ENCODE data around the gene ARL6.
A peak's percentile ranks its signal among the peaks of the same experiment; 100 is the strongest.

Gene ARL6

DNA sequence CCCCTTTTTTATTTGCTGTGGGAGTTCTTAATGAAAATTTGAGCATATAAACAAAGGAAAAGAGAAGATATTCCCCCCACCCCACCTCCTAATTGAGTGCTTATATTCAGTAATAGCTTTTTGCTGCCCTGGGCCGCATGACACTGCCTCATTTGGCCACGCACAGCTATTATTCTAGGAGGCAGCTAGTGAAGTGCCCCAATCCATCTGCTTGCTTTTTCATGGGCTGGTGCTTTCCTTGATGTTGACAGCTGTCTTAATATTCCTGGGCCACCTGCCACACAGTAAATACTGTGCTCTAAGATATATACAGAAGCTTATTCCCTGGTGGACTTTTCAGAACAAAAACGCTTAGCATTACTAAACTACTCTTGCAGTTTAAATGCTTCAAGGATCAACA is 53.4 kb downstream of the ARL6 start:
- DNase-seq (ENCODE audit: low spot score): no peak
- TF ChIP-seq, protein P1, sequence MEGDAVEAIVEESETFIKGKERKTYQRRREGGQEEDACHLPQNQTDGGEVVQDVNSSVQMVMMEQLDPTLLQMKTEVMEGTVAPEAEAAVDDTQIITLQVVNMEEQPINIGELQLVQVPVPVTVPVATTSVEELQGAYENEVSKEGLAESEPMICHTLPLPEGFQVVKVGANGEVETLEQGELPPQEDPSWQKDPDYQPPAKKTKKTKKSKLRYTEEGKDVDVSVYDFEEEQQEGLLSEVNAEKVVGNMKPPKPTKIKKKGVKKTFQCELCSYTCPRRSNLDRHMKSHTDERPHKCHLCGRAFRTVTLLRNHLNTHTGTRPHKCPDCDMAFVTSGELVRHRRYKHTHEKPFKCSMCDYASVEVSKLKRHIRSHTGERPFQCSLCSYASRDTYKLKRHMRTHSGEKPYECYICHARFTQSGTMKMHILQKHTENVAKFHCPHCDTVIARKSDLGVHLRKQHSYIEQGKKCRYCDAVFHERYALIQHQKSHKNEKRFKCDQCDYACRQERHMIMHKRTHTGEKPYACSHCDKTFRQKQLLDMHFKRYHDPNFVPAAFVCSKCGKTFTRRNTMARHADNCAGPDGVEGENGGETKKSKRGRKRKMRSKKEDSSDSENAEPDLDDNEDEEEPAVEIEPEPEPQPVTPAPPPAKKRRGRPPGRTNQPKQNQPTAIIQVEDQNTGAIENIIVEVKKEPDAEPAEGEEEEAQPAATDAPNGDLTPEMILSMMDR (IDR thresholded peaks at IDR 0.05; ENCODE audit: extremely low read depth, insufficient read depth, missing control alignments): no peak
- in situ Hi-C loops (cut with MboI; ENCODE audit: low pct_unique_long_range_greater_than_20kb, low sequenced_read_pairs, unreplicated experiment): no loop called here

DNA sequence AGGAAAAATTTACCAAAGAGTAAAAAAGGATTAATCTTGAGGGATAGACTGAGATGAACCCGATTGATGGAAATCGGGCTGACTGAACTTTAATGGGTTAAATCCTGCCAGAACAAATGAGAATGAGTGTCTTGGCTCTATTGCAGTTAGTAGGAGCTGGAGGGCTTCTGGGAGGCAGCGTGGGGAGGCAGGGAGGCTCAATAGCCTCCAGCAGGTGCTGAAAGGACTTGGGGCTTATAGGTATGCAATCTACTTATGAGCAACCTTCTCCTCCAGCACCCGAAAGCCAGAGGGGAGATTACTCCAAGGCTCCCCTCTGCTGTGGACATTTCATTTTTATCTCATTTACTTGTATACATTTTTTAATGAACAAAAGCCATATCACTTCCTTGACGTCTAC is 56.2 kb downstream of the ARL6 start:
- TF ChIP-seq, protein P1 (IDR thresholded peaks at IDR 0.05; ENCODE audit: extremely low read depth, insufficient read depth, missing control alignments): no peak
- in situ Hi-C loops (cut with MboI; ENCODE audit: low pct_unique_long_range_greater_than_20kb, low sequenced_read_pairs, unreplicated experiment): no loop called here

DNA sequence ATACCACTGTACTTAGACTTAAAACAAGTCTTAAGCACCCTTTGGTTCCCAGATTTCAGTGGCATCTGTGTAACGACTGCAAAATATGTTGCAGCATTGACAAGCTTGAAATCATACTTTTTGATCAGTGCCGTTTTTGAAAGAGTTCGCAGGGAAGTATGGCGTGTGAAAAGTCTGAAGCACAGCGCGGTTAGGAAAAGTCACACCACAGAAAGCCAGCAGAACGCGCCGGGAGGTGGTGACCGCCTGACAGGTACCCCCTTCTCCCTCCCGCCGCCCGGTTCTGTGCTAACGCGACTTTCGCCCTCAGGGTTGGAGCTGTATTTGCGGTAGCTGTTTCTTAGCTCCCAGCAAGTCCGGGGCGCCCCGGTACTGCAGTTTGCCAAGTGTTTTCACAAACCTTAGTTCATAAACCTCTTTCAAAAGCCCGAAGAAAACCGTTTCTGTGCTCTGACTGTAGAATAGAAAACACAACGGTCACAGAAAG is 56.8 kb downstream of the ARL6 start:
- no peak for DNase-seq (ENCODE audit: low spot score)
- TF ChIP-seq, protein P1 (IDR thresholded peaks at IDR 0.05; ENCODE audit: extremely low read depth, insufficient read depth, missing control alignments): no peak
- in situ Hi-C loops (cut with MboI; ENCODE audit: low pct_unique_long_range_greater_than_20kb, low sequenced_read_pairs, unreplicated experiment): no loop called here

More for the DNA sequence above, 56.2 kb downstream of the ARL6 start:
- no peak for DNase-seq (ENCODE audit: low spot score)

DNA sequence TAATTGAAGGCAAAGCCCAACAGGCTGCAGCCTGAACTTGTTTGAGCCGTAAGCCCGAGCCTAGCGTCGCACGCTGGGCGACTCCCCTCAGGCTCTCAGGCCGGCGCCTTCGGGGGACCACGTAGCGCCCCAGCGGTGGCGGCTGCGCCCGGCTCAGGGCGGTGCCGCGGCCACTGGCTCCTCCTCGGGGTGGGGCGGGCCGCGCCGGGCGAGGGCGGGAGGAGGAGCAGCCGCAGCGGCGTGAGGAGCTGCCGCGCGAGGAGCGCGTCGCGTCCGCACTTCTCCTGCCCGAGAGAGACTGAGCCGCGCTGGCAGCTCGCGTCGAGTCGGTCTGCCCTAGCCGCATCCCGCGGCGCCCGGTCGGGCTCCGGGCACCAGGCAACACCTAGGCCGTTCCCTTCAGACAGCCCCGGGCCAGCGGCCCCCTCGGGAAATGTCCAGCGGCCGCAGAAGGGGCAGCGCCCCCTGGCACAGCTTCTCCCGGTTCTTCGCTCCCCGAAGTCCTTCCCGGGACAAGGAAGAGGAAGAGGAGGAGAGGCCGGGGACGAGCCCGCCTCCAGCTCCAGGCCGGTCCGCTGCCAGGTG is 57.3 kb downstream of the ARL6 start, which contains the start of gene CRYBG3:
Gene CRYBG3, plus strand, starts transcription at position 238 of the 585 bp plus-strand sequence. Its CDS starts 196 bp downstream, at position 434.
- DNase-seq (ENCODE audit: low spot score): peak; percentile 93
- in situ Hi-C loops (cut with MboI; ENCODE audit: low pct_unique_long_range_greater_than_20kb, low sequenced_read_pairs, unreplicated experiment): no loop called here
- TF ChIP-seq, protein P1 (IDR thresholded peaks at IDR 0.05; ENCODE audit: extremely low read depth, insufficient read depth, missing control alignments): no peak

DNA sequence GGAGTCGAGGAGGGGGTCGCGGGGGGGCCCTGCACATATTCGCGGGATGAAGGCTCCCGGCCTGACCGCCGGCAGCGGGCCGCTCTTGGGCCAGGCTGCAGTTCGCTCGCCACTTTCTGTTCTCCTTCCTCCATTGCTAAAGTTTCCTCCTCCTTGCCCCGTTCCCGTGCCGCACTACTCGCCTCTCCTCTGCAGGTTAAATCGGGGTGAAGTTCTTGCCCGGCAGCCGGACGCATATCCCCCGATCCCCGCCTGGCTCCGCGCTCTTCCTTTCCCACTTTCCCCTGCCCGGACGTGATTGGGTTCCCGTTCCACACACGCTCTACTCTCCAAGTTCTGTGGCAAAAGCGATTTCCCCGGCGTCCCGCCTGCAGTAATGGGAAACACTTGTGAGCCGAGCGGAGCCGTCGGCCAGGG is 57.8 kb downstream of the ARL6 start:
- TF ChIP-seq, protein P1 (IDR thresholded peaks at IDR 0.05; ENCODE audit: extremely low read depth, insufficient read depth, missing control alignments): no peak
- in situ Hi-C loops (cut with MboI; ENCODE audit: low pct_unique_long_range_greater_than_20kb, low sequenced_read_pairs, unreplicated experiment): no loop called here

DNA sequence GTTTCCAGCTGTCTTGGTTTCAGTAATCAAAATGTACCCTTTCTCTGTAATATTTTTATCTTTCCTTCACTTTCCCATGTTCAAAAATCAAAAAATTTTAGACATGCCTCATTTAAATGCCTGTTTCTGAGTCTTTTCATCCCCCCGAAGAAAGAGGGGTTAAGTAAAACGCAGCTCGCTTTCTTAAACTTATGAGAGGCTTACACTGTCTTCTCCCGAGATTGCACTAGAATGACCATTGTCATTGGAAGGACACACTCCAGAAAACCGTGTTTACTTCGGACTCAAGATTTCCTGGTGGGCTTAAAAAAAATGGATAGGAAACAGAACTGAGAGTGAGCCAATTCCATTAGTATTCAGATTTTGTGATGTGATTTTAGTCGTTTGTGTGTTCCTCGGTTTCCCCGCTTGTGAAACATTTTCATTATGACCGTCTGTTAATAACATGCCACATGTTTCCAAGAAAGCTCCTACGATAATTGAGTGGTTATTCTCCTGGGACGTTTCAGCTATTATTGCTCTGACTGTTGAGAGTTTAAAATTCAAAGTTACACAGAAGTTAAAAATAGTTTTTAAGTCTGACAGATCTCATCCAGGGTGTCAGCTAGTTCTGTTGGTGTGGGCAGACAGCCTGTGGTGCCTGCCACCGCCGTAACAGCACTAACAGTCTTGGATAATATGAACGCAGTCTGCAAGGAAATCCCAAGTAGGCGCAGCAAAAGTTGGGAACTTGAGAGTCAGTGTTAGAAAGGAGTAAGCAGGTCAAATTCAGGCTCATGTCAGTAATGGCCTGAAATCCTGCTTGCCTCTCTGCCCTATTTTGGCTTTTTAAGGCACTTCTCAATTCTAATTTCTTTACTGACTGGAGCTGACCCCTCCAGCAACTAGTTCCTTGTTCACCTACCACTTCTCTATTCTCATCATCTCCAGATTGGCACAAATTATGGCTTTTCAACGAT is 58.8 kb downstream of the ARL6 start:
- DNase-seq (ENCODE audit: low spot score): no peak
- in situ Hi-C loops (cut with MboI; ENCODE audit: low pct_unique_long_range_greater_than_20kb, low sequenced_read_pairs, unreplicated experiment): no loop called here

More for the DNA sequence above, 57.8 kb downstream of the ARL6 start:
- peak; percentile 39 for DNase-seq (ENCODE audit: low spot score)

More for the DNA sequence above, 58.8 kb downstream of the ARL6 start:
- TF ChIP-seq, protein P1 (IDR thresholded peaks at IDR 0.05; ENCODE audit: extremely low read depth, insufficient read depth, missing control alignments): no peak
